ENCODE results near the gene BPHL.
"Not testable (repeated sequence)": the region's sequence is repeated elsewhere in the genome, so short reads cannot be mapped to it uniquely, and the experiment has no call there.

Gene BPHL

DNA sequence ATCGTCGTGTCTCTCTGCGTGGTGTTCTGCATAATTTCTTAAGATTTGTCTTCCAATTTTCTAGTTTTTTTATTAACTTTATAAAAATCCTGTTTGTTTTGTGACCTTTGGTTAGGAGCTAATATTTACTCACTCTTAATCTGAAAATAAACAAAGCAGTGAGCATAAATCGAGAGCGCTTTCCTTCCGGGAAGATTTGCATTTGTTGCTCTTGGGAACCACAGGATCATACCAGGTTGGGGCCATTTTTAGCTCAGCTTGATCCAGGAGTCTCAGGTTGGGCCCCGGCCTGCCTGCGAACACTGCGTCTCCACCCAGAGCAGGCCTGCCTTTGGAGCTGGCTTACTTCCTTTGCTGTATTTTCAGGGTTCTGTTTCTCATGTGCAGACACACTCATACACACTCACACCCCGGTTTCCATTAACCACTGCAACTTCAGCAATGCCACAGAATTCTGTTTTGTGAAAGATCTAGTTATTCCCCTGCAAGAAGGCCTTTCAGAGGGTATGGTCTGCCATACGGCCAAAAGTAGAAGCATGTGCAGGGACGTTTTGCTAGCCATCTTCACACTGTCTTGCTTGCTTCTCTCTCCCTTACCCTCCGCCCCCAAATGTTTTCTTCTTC, 17.3 kb downstream of the BPHL start:
- H2AFZ ChIP-seq (ENCODE audit: low read depth, low read length, severe bottlenecking), result no peak overlapping the region
- H3K27ac ChIP-seq (ENCODE audit: low read depth, low read length), result no peak overlapping the region
- no peaks in the 10 kb centered on the region for H3K9me3 ChIP-seq (ENCODE audit: insufficient read depth, low read length)
- H3K79me2 ChIP-seq (ENCODE audit: insufficient read depth, low read length), result no peaks in the 10 kb centered on the region
- no peak for TF ChIP-seq EZH2phosphoT487 (conservative IDR thresholded peaks at IDR 0.05; ENCODE audit: low read length)
- TF ChIP-seq, protein P1, sequence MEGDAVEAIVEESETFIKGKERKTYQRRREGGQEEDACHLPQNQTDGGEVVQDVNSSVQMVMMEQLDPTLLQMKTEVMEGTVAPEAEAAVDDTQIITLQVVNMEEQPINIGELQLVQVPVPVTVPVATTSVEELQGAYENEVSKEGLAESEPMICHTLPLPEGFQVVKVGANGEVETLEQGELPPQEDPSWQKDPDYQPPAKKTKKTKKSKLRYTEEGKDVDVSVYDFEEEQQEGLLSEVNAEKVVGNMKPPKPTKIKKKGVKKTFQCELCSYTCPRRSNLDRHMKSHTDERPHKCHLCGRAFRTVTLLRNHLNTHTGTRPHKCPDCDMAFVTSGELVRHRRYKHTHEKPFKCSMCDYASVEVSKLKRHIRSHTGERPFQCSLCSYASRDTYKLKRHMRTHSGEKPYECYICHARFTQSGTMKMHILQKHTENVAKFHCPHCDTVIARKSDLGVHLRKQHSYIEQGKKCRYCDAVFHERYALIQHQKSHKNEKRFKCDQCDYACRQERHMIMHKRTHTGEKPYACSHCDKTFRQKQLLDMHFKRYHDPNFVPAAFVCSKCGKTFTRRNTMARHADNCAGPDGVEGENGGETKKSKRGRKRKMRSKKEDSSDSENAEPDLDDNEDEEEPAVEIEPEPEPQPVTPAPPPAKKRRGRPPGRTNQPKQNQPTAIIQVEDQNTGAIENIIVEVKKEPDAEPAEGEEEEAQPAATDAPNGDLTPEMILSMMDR (IDR thresholded peaks at IDR 0.05; ENCODE audit: insufficient read depth, low read length, poor library complexity, severe bottlenecking), result no peak
- H3K27me3 ChIP-seq (ENCODE audit: low read length), result no peaks in the 10 kb centered on the region
- H4K20me1 ChIP-seq (ENCODE audit: low read depth, low read length), result no peaks in the 10 kb centered on the region
- no peaks in the 10 kb centered on the region for H3K9me2 ChIP-seq (replicated peaks; ENCODE audit: insufficient read depth, low read length)
- no peak overlapping the region for H3K4me2 ChIP-seq (ENCODE audit: low read depth, low read length, poor library complexity, severe bottlenecking)
- H3K9ac ChIP-seq (ENCODE audit: low read length), result no peak overlapping the region
- no peaks in the 10 kb centered on the region for H3F3A ChIP-seq (ENCODE audit: insufficient read depth)
- no peaks in the 10 kb centered on the region for H3K36me3 ChIP-seq (ENCODE audit: low read length)
- no peak overlapping the region for H3K4me3 ChIP-seq (ENCODE audit: insufficient read depth, low read length, poor library complexity, severe bottlenecking)

- Histone ChIP-seq H3F3A (ENCODE audit: insufficient read depth) (no peaks in the 10 kb centered on the region), H3K9me3 (ENCODE audit: insufficient read depth, low read length) (no peaks in the 10 kb centered on the region), H4K20me1 (ENCODE audit: low read depth, low read length) (no peaks in the 10 kb centered on the region), H3K9ac (ENCODE audit: low read length) (no peak overlapping the region), H2AFZ (ENCODE audit: low read depth, low read length, severe bottlenecking) (no peak overlapping the region), H3K36me3 (ENCODE audit: low read length) (no peaks in the 10 kb centered on the region), H3K9me2 (replicated peaks; ENCODE audit: insufficient read depth, low read length) (no peaks in the 10 kb centered on the region), H3K4me3 (ENCODE audit: insufficient read depth, low read length, poor library complexity, severe bottlenecking) (no peak overlapping the region), H3K27ac (ENCODE audit: low read depth, low read length) (no peak overlapping the region), H3K27me3 (ENCODE audit: low read length) (no peaks in the 10 kb centered on the region), H3K79me2 (ENCODE audit: insufficient read depth, low read length) (no peaks in the 10 kb centered on the region), H3K4me2 (ENCODE audit: low read depth, low read length, poor library complexity, severe bottlenecking) (no peak overlapping the region)
- no peak for TF ChIP-seq EZH2phosphoT487 (conservative IDR thresholded peaks at IDR 0.05; ENCODE audit: low read length)
- TF ChIP-seq, protein P1 (IDR thresholded peaks at IDR 0.05; ENCODE audit: insufficient read depth, low read length, poor library complexity, severe bottlenecking), result no peak
Observed at GRCh38 chr6:3136292-3137011, 17.9 kb downstream of the BPHL start.

DNA sequence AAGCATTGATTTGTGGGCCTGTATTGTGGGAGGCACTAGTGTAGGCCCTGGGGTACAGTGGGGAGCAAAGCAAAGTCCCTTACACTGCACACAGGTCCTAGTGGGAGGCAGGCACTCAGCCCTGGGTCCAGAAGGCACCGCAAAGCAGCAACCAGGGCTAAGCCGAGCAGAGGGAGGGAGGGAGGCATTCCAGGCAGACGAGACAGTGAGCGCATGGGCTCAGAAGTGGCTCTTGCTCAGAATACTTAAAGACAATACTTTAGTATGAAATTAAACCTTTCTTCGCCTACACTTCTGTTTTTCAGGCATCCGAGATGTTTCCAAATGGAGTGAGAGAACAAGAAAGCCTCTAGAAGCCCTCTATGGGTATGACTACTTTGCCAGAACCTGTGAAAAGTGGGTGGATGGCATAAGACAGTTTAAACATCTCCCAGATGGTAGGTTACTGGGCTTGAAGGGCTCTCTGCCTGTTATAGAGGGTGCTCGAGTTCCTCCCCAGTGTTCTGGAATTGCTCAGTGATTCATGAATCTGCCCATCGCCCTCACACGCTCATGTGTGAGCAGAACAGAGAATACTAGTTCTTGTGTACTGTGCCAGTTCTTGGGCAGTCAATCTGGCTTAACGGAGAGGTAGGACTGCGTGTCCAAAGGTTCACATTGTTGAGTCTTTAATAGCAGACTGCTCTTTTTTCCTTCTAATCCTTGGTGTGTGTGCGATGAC, 18.7 kb downstream of the BPHL start:
- TF ChIP-seq, protein P1 (IDR thresholded peaks at IDR 0.05; ENCODE audit: insufficient read depth, low read length, poor library complexity, severe bottlenecking), result no peak
- no peak for TF ChIP-seq EZH2phosphoT487 (conservative IDR thresholded peaks at IDR 0.05; ENCODE audit: low read length)
- H3K4me2 ChIP-seq (ENCODE audit: low read depth, low read length, poor library complexity, severe bottlenecking), result no peak overlapping the region
- H3F3A ChIP-seq (ENCODE audit: insufficient read depth), result no peaks in the 10 kb centered on the region
- no peak overlapping the region for H3K9ac ChIP-seq (ENCODE audit: low read length)
- no peak overlapping the region for H3K27ac ChIP-seq (ENCODE audit: low read depth, low read length)
- H2AFZ ChIP-seq (ENCODE audit: low read depth, low read length, severe bottlenecking), result no peak overlapping the region
- H3K36me3 ChIP-seq (ENCODE audit: low read length), result no peaks in the 10 kb centered on the region
- H4K20me1 ChIP-seq (ENCODE audit: low read depth, low read length), result no peaks in the 10 kb centered on the region
- H3K4me3 ChIP-seq (ENCODE audit: insufficient read depth, low read length, poor library complexity, severe bottlenecking), result no peak overlapping the region
- no peaks in the 10 kb centered on the region for H3K9me2 ChIP-seq (replicated peaks; ENCODE audit: insufficient read depth, low read length)
- H3K79me2 ChIP-seq (ENCODE audit: insufficient read depth, low read length), result no peaks in the 10 kb centered on the region
- no peaks in the 10 kb centered on the region for H3K9me3 ChIP-seq (ENCODE audit: insufficient read depth, low read length)
- H3K27me3 ChIP-seq (ENCODE audit: low read length), result no peaks in the 10 kb centered on the region

DNA sequence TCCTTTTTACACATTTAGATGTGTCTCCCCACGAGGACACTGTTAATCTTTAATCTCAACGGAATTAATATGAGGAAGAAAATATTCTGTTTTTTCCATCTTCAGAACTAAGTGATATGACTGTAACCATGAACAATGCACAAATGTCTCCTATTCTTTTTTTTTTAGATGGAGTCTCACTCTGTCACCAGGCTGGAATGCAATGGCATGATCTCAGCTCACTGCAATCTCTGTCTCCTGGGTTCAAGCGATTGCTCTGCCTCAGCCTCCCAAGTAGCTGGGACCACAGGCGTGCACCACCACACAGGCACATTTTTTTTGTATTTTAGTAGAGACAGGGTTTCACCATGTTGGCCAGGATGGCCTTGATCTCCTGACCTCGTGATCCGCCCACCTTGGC, 19.4 kb downstream of the BPHL start:
- H2AFZ ChIP-seq (ENCODE audit: low read depth, low read length, severe bottlenecking); H3K9me2 ChIP-seq (replicated peaks; ENCODE audit: insufficient read depth, low read length): not testable (repeated sequence)

More for the DNA sequence above, 19.4 kb downstream of the BPHL start:
- H3K36me3 ChIP-seq (ENCODE audit: low read length); H3K27ac ChIP-seq (ENCODE audit: low read depth, low read length); H3K9ac ChIP-seq (ENCODE audit: low read length); H3K9me3 ChIP-seq (ENCODE audit: insufficient read depth, low read length); H3K4me2 ChIP-seq (ENCODE audit: low read depth, low read length, poor library complexity, severe bottlenecking); H4K20me1 ChIP-seq (ENCODE audit: low read depth, low read length); H3K79me2 ChIP-seq (ENCODE audit: insufficient read depth, low read length); H3F3A ChIP-seq (ENCODE audit: insufficient read depth); H3K4me3 ChIP-seq (ENCODE audit: insufficient read depth, low read length, poor library complexity, severe bottlenecking); H3K27me3 ChIP-seq (ENCODE audit: low read length): not testable (repeated sequence)
